Stomach (tissue), 9 donors: ENCODE measurements around the gene NSD1. TPM values are rescaled to one million over a fixed set of nuclear protein-coding genes. Genes with fewer than 3 reads are reported as not detected.

Experiments used
- DNase-seq, 2 donors: peaks; one replicate each; pipeline versions ENCODE4 v3.0.0 to v3.0.0-alpha.2; 2013 to 2019
- H3K27ac ChIP-seq, 5 donors: fragments of 200-600 bp in 4 of 5; sonication (generic) in 4 of 5; one replicate each; pipeline ENCODE4 v1.5.1; 2013 to 2019; ENCODE audit warnings: mild to moderate bottlenecking in 1 of 5, moderate library complexity in 1 of 5
- H3K27me3 ChIP-seq, 3 donors: fragments of 200-600 bp; sonication (generic); one replicate each; pipeline ENCODE4 v1.5.1; 2017 to 2019; ENCODE audit warnings: mixed run types in 1 of 3
- H3K36me3 ChIP-seq, 4 donors: fragments of 200-600 bp; sonication (generic); 1 replicate in 3 of 4; 2 replicates in 1 of 4; pipeline ENCODE4 v1.5.1; 2016 to 2019
- H3K4me1 ChIP-seq, 4 donors: fragments of 200-600 bp; sonication (generic); one replicate each; pipeline ENCODE4 v1.5.1; 2016 to 2019
- H3K4me3 ChIP-seq, 4 donors: fragments of 200-600 bp; sonication (generic) in 3 of 4; one replicate each; pipeline ENCODE4 v1.5.1; 2016 to 2019; ENCODE audit warnings: mild to moderate bottlenecking in 1 of 4
- H3K9me3 ChIP-seq, 4 donors: fragments of 200-600 bp; sonication (generic); one replicate each; pipeline ENCODE4 v1.5.1; 2016 to 2019
- EP300 ChIP-seq: sonication (generic); formaldehyde crosslinking; IDR thresholded peaks from one replicate; pipeline ENCODE4 v1.6.1; 2017; ENCODE audit warnings: antibody characterized with exemption
- POLR2A ChIP-seq, 4 donors: fragments of 450-650 bp; IDR thresholded peaks; one replicate each; pipeline ENCODE4 v1.6.1; 2016; ENCODE audit warnings: antibody characterized with exemption in 4 of 4, control low read depth in 2 of 4, mild to moderate bottlenecking in 1 of 4, moderate library complexity in 1 of 4
- POLR2AphosphoS5 ChIP-seq, 3 donors: sonication (generic); formaldehyde crosslinking; IDR thresholded peaks; one replicate each; pipeline ENCODE4 v1.6.1; 2016; ENCODE audit warnings: antibody characterized with exemption in 3 of 3
- WGBS, 5 donors: extraction: QIAGEN DNeasy Blood & Tissue Kit in 3 of 5; methylation state at CpG; one replicate each; pipeline versions ENCODE4 v1.1.5 to v1.1.7; 2013 to 2018; 5-methylcytosine and 5-hydroxymethylcytosine counted together
- intact Hi-C: fragments of 100-400 bp; cut with DNase I; formaldehyde crosslinking; loops from one replicate; pipeline ENCODE4 v1.15.1; 2023; ENCODE audit warnings: low total_unique reads
- polyA plus RNA-seq, 3 donors: library from polyadenylated mRNA; stranded (reverse); fragments of 200-250 nt; gene quantifications; one replicate each; pipeline ENCODE4 v1.2.3, GENCODE V29; 2013
- total RNA-seq, 5 donors: library from RNA; depleted of rRNA; stranded (reverse); fragments of >200 nt; gene quantifications; one replicate each; pipeline versions ENCODE4 v1.1.0 to v1.2.3, GENCODE V29; 2014 to 2016
- TF ChIP-seq, protein P1 (sequence below), 7 experiments: fragments of 450-650 bp in 4 of 7; fragments of 200-600 bp in 3 of 7; sonication (generic) in 3 of 7; IDR thresholded peaks; one replicate each; pipeline ENCODE4 v1.5.1; 2016 to 2019; ENCODE audit warnings: antibody characterized with exemption in 7 of 7, control low read depth in 2 of 7, mild to moderate bottlenecking in 1 of 7
- donor health status: healthy with polysubstance abuse.
- donor health status: Bipolar disorder and iron deficiency.
- donor health status: healthy.

Gene NSD1
- total and polyA plus RNA-seq, 8 donors, result 5.1 to 69.9 (median 23.5) TPM

DNA sequence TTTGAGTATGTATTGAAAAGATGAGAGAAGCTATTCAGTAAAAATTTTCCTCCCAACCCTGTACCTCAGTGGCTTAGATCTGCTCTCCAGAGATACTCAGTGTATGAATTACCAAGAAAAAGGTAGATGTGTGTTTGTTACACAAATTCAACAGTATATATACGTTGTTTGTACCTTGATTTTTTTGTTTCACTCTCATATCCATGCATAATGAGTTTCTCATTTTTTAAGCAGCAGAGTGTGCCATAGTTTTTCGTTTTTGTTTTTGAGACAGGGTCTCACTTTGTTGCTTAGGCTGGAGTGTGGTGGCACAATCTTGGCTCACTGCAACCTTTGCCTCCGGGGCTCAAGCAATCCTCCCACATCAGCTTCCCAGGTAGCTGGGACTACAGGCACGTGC lies 92.2 kb downstream of the NSD1 start:
- no peaks in the 10 kb centered on the region for H3K9me3 ChIP-seq
- intact Hi-C loops, result no loop called here
- H3K27me3 ChIP-seq, result no peaks in the 10 kb centered on the region
- H3K27ac ChIP-seq, result no peak overlapping the region
- DNase-seq, result no peak
- 70 to 94% (median 93%) methylated on average over 4 of the region's 4 CpGs for WGBS, 5 donors
- H3K36me3 ChIP-seq, result peaks cover 3 to 28% (median 22%) of the 10 kb centered on the region in 4 donors
- H3K4me1 ChIP-seq, result peaks cover 0 to 9% (median 0%) of the 10 kb centered on the region in 4 donors
- no peak overlapping the region for H3K4me3 ChIP-seq
- TF ChIP-seq POLR2AphosphoS5 (IDR thresholded peaks at IDR 0.05), result no peak
- TF ChIP-seq, protein P1, sequence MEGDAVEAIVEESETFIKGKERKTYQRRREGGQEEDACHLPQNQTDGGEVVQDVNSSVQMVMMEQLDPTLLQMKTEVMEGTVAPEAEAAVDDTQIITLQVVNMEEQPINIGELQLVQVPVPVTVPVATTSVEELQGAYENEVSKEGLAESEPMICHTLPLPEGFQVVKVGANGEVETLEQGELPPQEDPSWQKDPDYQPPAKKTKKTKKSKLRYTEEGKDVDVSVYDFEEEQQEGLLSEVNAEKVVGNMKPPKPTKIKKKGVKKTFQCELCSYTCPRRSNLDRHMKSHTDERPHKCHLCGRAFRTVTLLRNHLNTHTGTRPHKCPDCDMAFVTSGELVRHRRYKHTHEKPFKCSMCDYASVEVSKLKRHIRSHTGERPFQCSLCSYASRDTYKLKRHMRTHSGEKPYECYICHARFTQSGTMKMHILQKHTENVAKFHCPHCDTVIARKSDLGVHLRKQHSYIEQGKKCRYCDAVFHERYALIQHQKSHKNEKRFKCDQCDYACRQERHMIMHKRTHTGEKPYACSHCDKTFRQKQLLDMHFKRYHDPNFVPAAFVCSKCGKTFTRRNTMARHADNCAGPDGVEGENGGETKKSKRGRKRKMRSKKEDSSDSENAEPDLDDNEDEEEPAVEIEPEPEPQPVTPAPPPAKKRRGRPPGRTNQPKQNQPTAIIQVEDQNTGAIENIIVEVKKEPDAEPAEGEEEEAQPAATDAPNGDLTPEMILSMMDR (IDR thresholded peaks at IDR 0.05), result no peak

DNA sequence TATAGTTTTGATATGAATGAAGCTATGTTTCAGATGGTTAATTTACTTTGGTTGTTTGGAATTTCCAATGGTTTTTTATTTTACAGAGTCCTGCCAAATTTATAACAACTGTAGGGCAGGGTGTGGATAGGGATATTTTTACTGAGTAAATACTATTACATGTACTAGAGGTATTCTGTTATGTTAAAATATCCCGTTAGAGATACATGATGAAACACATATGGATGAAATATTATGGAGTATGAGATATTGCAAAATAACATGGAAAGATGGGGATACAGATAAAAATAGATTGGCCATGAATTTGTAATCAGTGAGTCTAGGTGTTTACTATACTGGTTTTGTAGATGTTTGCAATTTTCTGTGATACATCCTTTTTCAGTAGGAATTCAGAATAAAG lies 93.3 kb downstream of the NSD1 start:
- no peaks in the 10 kb centered on the region for H3K9me3 ChIP-seq
- TF ChIP-seq POLR2A (IDR thresholded peaks at IDR 0.05) (no peak), EP300 (no peak), POLR2AphosphoS5 (IDR thresholded peaks at IDR 0.05) (no peak)
- TF ChIP-seq, protein P1 (IDR thresholded peaks at IDR 0.05), result no peak
- peaks cover 0 to 9% (median under 1%) of the 10 kb centered on the region in 4 donors for H3K4me1 ChIP-seq
- no peaks in the 10 kb centered on the region for H3K27me3 ChIP-seq
- no peak for DNase-seq
- no peak overlapping the region for H3K27ac ChIP-seq
- H3K4me3 ChIP-seq, result no peak overlapping the region
- peaks cover 0 to 32% (median 27%) of the 10 kb centered on the region in 4 donors for H3K36me3 ChIP-seq
- intact Hi-C loops, result no loop called here
- 60 to 79% (median 64%) methylated on average over 1 of the region's 1 CpG for WGBS, 5 donors

DNA sequence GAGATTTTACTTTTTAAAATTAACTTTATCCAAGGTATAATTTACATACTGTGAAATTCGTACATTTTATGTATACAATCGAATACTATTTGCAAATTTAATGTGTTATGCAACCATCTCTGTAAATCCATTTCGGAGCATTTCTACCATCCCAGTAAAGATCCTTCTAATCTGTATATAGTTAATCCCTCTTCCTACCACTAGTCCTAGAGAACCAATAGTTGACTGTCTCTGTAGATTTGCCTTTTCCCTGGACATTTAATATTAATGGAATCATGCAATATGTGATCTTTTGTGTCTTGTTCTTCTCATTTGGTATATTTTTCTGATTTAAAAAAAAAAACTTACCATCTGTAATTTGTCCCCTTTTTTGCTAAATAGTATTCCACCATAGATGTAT lies 95.2 kb downstream of the NSD1 start:
- intact Hi-C loops, result no loop called here
- no peak overlapping the region for H3K27ac ChIP-seq
- H3K36me3 ChIP-seq, result peaks cover 0 to 31% (median 27%) of the 10 kb centered on the region in 4 donors
- 92 to 98% (median 96%) methylated on average over 3 of the region's 3 CpGs for WGBS, 5 donors
- peaks cover 0 to 19% (median 9%) of the 10 kb centered on the region in 4 donors for H3K4me1 ChIP-seq
- H3K27me3 ChIP-seq, result no peaks in the 10 kb centered on the region
- H3K9me3 ChIP-seq, result no peaks in the 10 kb centered on the region
- TF ChIP-seq POLR2AphosphoS5 (IDR thresholded peaks at IDR 0.05), result no peak
- no peak for TF ChIP-seq POLR2A (IDR thresholded peaks at IDR 0.05)
- TF ChIP-seq, protein P1 (IDR thresholded peaks at IDR 0.05), result no peak
- TF ChIP-seq EP300, result no peak
- no peak overlapping the region for H3K4me3 ChIP-seq
- DNase-seq, result no peak

DNA sequence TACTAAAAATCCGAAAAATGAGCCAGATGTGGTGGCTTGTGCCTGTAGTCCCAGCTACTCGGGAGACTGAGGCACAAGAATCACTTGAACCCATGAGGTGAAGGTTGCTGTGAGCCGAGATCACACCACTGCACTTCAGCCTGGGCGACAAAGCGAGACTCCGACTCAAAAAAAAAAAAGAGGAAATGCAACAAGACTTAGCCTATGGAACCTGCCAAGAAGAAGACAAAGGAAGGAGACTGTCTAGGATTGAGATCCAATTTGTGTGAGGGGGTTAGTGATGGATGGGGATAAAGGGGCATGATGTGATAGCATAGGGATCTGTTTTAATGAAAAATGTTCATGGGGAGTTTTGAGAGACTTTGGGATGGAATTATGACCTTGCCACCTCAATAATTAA lies 97.1 kb downstream of the NSD1 start:
- Histone ChIP-seq H3K4me3 (no peak overlapping the region), H3K36me3 (peaks cover 0 to 28% (median 21%) of the 10 kb centered on the region in 4 donors), H3K4me1 (peaks cover 0 to 35% (median 10%) of the 10 kb centered on the region in 4 donors), H3K27me3 (no peaks in the 10 kb centered on the region), H3K27ac (no peak overlapping the region), H3K9me3 (no peaks in the 10 kb centered on the region)
- intact Hi-C loops, result no loop called here
- no peak for TF ChIP-seq POLR2AphosphoS5 (IDR thresholded peaks at IDR 0.05)
- TF ChIP-seq POLR2A (IDR thresholded peaks at IDR 0.05), result no peak
- TF ChIP-seq, protein P1 (IDR thresholded peaks at IDR 0.05), result no peak
- 88 to 99% (median 96%) methylated on average over 6 of the region's 6 CpGs for WGBS, 5 donors
- DNase-seq, result no peak
